HCT116 (cell line): ENCODE results near the gene CLEC16A. TPM values are rescaled to one million over a fixed set of nuclear protein-coding genes. Genes with fewer than 3 reads are reported as not detected.

ENCODE experiments used
- ATAC-seq: fragments of 200-7000 bp; cut with Tn5 transposase; 2 replicates; pipeline ENCODE4 v1.9.1; 2020; ENCODE audit warnings: mild to moderate bottlenecking, moderate library complexity
- BruUV-seq: library from RNA; stranded (reverse); fragments of 400-500 nt; replicated peaks from 2 replicates; lab custom pipeline; 2021; lab: Mats Ljungman, UMichigan
- CTCF ChIA-PET: fragments of 300-600 bp; sonication (Branson Sonifier 250); formaldehyde crosslinking; loops from one replicate; lab custom pipeline; 2021; ENCODE audit warnings: antibody characterized with exemption; lab: Charles Lee
- POLR2A ChIA-PET: fragments of 300-600, 350-600 bp; sonication (Branson Sonifier 250); formaldehyde crosslinking; loops from one replicate; lab custom pipeline; 2021; ENCODE audit warnings: antibody characterized with exemption; lab: Charles Lee
- RAD21 ChIA-PET, 2 experiments: fragments of 300-600 bp; sonication (Branson Sonifier 250); formaldehyde crosslinking; loops; one replicate each; lab custom pipeline; 2023; ENCODE audit warnings: low total read pairs in 2 of 2; ENCODE audit not compliant: uncharacterized antibody in 2 of 2, unreplicated experiment in 2 of 2, low non-redundant PET in 1 of 2; lab: Charles Lee
- DNase-seq: peaks from one replicate; pipeline ENCODE4 v3.0.0-alpha.2; 2010; ENCODE audit warnings: low read depth, low spot score
- H2AFZ ChIP-seq: fragments of 200-600 bp; shearing (Covaris generic), sonication (generic); 2 replicates; pipeline ENCODE4 v1.6.1; 2017; ENCODE audit warnings: low read depth, mixed run types, mixed read lengths, antibody characterized with exemption, low read length; ENCODE audit not compliant: poor library complexity, severe bottlenecking
- H3K27ac ChIP-seq: 2 replicates; pipeline ENCODE4 v1.5.1; 2012; ENCODE audit warnings: low read depth, low read length
- H3K27me3 ChIP-seq: fragments of 200-600 bp; sonication (generic); 2 replicates; pipeline ENCODE4 v1.6.1; 2016; ENCODE audit warnings: mixed run types, low read length, mixed read lengths; ENCODE audit not compliant: insufficient read depth
- H3K36me3 ChIP-seq, 2 experiments: fragments of 200-500 bp in 1 of 2; fragments of 200-600 bp in 1 of 2; sonication (Bioruptor generic) in 1 of 2; sonication (generic) in 1 of 2; 2 replicates each; pipeline versions ENCODE4 v1.5.1 to v1.6.1; 2014 to 2016; ENCODE audit warnings: low read length in 2 of 2, inconsistent platforms in 1 of 2, mixed read lengths in 1 of 2, mixed run types in 1 of 2; ENCODE audit not compliant: insufficient read depth in 2 of 2, control insufficient read depth in 1 of 2
- H3K4me1 ChIP-seq, 2 experiments: fragments of 200-600 bp in 1 of 2; sonication (generic) in 1 of 2; 2 replicates each; pipeline versions ENCODE4 v1.5.1 to v1.6.1; 2012 to 2017; ENCODE audit warnings: low read length in 2 of 2, inconsistent platforms in 1 of 2, mild to moderate bottlenecking in 1 of 2, mixed read lengths in 1 of 2, mixed run types in 1 of 2, moderate library complexity in 1 of 2; ENCODE audit not compliant: insufficient read depth in 2 of 2, control insufficient read depth in 1 of 2
- H3K4me2 ChIP-seq: fragments of 200-600 bp; sonication (generic); 2 replicates; pipeline ENCODE4 v1.6.1; 2017; ENCODE audit warnings: mixed run types, low read length, mixed read lengths
- H3K4me3 ChIP-seq, 2 experiments: fragments of 200-600 bp in 1 of 2; sonication (generic) in 1 of 2; replicated peaks in 1 of 2; 2 replicates each; pipeline ENCODE4 v1.5.1; 2011 to 2016; ENCODE audit warnings: low read length in 2 of 2, control low read depth in 1 of 2, low read depth in 1 of 2, mild to moderate bottlenecking in 1 of 2, mixed read lengths in 1 of 2, mixed run types in 1 of 2
- H3K79me2 ChIP-seq: fragments of 200-600 bp; sonication (generic); 2 replicates; pipeline ENCODE4 v1.6.1; 2017; ENCODE audit warnings: mild to moderate bottlenecking, mixed run types, low read length, moderate library complexity, mixed read lengths; ENCODE audit not compliant: insufficient read depth
- H3K9ac ChIP-seq: fragments of 200-600 bp; sonication (generic); 2 replicates; pipeline ENCODE4 v1.6.1; 2016; ENCODE audit warnings: low read length, mixed read lengths
- H3K9me2 ChIP-seq: fragments of 200-600 bp; sonication (generic), shearing (Covaris generic); 2 replicates; pipeline ENCODE4 v1.6.1; 2017; ENCODE audit warnings: mixed run types, mild to moderate bottlenecking, moderate library complexity; ENCODE audit not compliant: insufficient read depth
- H3K9me3 ChIP-seq, 2 experiments: fragments of 200-500 bp in 1 of 2; fragments of 200-600 bp in 1 of 2; sonication (Bioruptor generic) in 1 of 2; sonication (generic) in 1 of 2; 2 replicates each; pipeline ENCODE4 v1.6.1; 2014 to 2017; ENCODE audit warnings: low read length in 2 of 2, mixed read lengths in 2 of 2, inconsistent platforms in 1 of 2, low read depth in 1 of 2, mild to moderate bottlenecking in 1 of 2, mixed run types in 1 of 2, moderate library complexity in 1 of 2; ENCODE audit not compliant: control insufficient read depth in 1 of 2, insufficient read depth in 1 of 2
- H4K20me1 ChIP-seq: fragments of 200-600 bp; sonication (generic), shearing (Covaris generic); 2 replicates; pipeline ENCODE4 v1.6.1; 2017; ENCODE audit warnings: mixed run types, mild to moderate bottlenecking, moderate library complexity; ENCODE audit not compliant: insufficient read depth
- CBX3 ChIP-seq: IDR thresholded peaks from 2 replicates; pipeline ENCODE4 v1.6.1; 2012; ENCODE audit warnings: low read depth
- ELF1 ChIP-seq: IDR thresholded peaks from 2 replicates; pipeline ENCODE4 v1.6.1; 2012; ENCODE audit warnings: low read depth, borderline replicate concordance
- EZH2 ChIP-seq: fragments of 200-600 bp; sonication (generic); IDR thresholded peaks from 2 replicates; pipeline ENCODE4 v1.6.1; 2017; ENCODE audit warnings: antibody characterized with exemption, mixed run types
- FOSL1 ChIP-seq: IDR thresholded peaks from 2 replicates; pipeline ENCODE4 v1.6.1; 2012; ENCODE audit warnings: low read depth
- JUND ChIP-seq: IDR thresholded peaks from 2 replicates; pipeline ENCODE4 v1.6.1; 2012
- POLR2AphosphoS5 ChIP-seq: IDR thresholded peaks from 2 replicates; pipeline ENCODE4 v1.6.1; 2011; ENCODE audit warnings: mild to moderate bottlenecking, low read depth, low read length, moderate library complexity
- SIN3A ChIP-seq: IDR thresholded peaks from 2 replicates; pipeline ENCODE4 v1.6.1; 2012; ENCODE audit warnings: low read depth
- SRF ChIP-seq: IDR thresholded peaks from 2 replicates; pipeline ENCODE4 v1.6.1; 2012; ENCODE audit warnings: low read depth
- TCF7L2 ChIP-seq: IDR thresholded peaks from 2 replicates; pipeline ENCODE4 v1.7.0; 2011; ENCODE audit warnings: borderline replicate concordance, inconsistent platforms; ENCODE audit not compliant: insufficient read depth, insufficient read length; ENCODE audit errors: extremely low read depth
- ZFX ChIP-seq: fragments of 450-650 bp; IDR thresholded peaks from 2 replicates; pipeline ENCODE4 v1.6.1; 2017
- ZNF274 ChIP-seq: fragments of 200-500 bp; sonication (Bioruptor generic); IDR thresholded peaks from 2 replicates; pipeline ENCODE4 v1.6.1; 2014; ENCODE audit warnings: mild to moderate bottlenecking, low read depth, low read length, inconsistent platforms
- intact Hi-C: fragments of 100-400 bp; cut with micrococcal nuclease; formaldehyde crosslinking; loops from 2 replicates; pipeline ENCODE4 v1.10.0; 2022
- total RNA-seq: library from RNA; stranded (reverse); gene quantifications from one replicate; pipeline ENCODE4 v1.2.1, GENCODE V29; 2021; ENCODE audit not compliant: unreplicated experiment
- TF ChIP-seq, protein P1 (sequence below): IDR thresholded peaks from 2 replicates; pipeline ENCODE4 v1.6.1; 2012; ENCODE audit warnings: low read depth
- TF ChIP-seq, protein P2 (sequence below): IDR thresholded peaks from 2 replicates; pipeline ENCODE4 v1.6.1; 2012

Gene CLEC16A
- total RNA-seq, 1 experiment from 2014 or later = 18.0 TPM

DNA sequence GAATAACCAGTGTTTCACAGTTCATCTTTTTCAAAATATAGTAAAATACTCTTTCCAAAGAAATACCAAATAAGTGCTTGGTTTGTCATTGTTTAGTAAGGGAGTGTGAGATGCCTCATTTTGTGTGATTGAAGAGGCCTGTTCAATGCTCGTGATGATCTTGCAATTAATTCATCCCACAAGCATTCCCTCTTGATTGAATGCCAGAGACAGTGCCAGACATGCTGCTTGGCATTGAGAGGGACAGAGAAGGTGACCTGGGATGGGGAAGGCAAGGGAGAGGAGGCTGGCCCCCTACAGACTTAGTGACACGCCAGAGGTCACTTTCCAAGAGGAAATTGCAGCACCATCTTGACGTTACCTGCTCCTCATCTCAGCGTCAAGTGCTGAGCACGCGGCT lies 49.3 kb downstream of the CLEC16A start (continued):
- TF ChIP-seq POLR2AphosphoS5 (no peak), ELF1 (no peak)

DNA sequence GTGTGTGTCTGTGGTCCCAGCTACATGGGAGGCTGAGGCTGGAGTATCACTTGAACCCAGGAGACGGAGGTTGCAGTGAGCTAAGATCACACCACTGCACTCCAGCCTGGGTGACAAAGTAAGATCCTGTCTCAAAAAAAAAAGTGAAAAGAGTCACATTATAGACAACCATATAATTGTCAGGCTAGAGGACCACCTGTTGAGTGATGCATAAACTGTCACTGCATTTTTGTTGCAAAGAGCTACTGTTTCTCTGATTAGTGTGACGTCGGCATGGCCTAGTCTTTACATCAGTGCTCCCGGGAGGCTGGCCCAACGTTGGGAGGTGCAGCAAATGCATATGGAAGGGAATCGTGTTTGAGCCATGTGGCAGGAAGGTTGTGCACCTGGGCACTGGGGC lies 50.2 kb downstream of the CLEC16A start:
- RAD21 ChIA-PET = no interaction called here
- Histone ChIP-seq H4K20me1 (no peaks in the 10 kb centered on the region), H3K27me3 (no peaks in the 10 kb centered on the region), H3K9ac (no peak overlapping the region), H3K9me3 (no peaks in the 10 kb centered on the region), H3K4me1 (peaks cover 44 to 47% of the 10 kb centered on the region in 2 experiments), H3K36me3 (0 out of 4 replicates have a peak, but pooled peaks cover 0 to 3% of the 10 kb centered on the region in 2 experiments), H3K4me2 (no peak overlapping the region), H2AFZ (no peak overlapping the region), H3K4me3 (no peak overlapping the region), H3K27ac (no peak overlapping the region), H3K9me2 (no peaks in the 10 kb centered on the region)
- CTCF ChIA-PET = no interaction called here
- intact Hi-C loops = loop anchor here (5.0 kb wide), 1 partner anchor 98 kb away; no protein-coding TSS in a partner anchor
- DNase-seq (no peak), ATAC-seq (no peak)
- TF ChIP-seq SIN3A = no peak
- TF ChIP-seq, all 23 proteins: peak for 0
- POLR2A ChIA-PET = no interaction called here
- BruUV-seq = no TSS peak
- H3K79me2 ChIP-seq = no peaks in the 10 kb centered on the region

DNA sequence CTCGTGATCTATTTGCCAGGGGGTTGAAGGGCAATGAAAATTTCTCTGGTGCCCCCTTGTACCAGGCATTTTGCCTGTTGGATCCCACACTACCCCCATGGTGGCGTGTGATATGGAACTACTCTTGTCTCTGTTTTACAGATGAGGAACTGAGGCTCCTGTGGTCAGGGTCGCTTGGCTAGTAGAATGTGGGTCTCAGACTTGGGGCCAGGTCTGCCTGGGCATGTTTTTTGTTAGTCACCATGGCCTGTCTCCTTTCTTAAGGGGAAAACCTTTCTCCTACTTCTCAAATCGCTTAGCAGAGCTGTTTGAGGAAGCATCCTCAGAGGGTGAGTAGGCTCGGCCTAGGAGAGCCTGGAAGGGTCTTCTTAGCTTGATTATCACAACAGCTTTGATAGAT lies 51.2 kb downstream of the CLEC16A start:
- no peak overlapping the region for H3K9ac ChIP-seq
- BruUV-seq = no TSS peak
- ChIA-PET POLR2A (no interaction called here), RAD21 (no interaction called here), CTCF (no interaction called here)
- peaks cover 34 to 37% of the 10 kb centered on the region in 2 experiments for H3K4me1 ChIP-seq
- H2AFZ ChIP-seq = no peak overlapping the region
- no peaks in the 10 kb centered on the region for H3K9me2 ChIP-seq
- intact Hi-C loops = no loop called here
- no peak overlapping the region for H3K4me2 ChIP-seq
- H3K9me3 ChIP-seq = no peaks in the 10 kb centered on the region
- H3K36me3 ChIP-seq = 0 out of 4 replicates have a peak, but pooled peaks cover 0 to 3% of the 10 kb centered on the region in 2 experiments
- no peak overlapping the region for H3K4me3 ChIP-seq
- no peak for DNase-seq
- no peaks in the 10 kb centered on the region for H4K20me1 ChIP-seq
- H3K27ac ChIP-seq = no peak overlapping the region
- no peaks in the 10 kb centered on the region for H3K79me2 ChIP-seq
- no peaks in the 10 kb centered on the region for H3K27me3 ChIP-seq
- ATAC-seq = no peak
- no peak for TF ChIP-seq ZFX
- TF ChIP-seq EZH2 = no peak
- no peak for TF ChIP-seq TCF7L2
- no peak for TF ChIP-seq JUND
- no peak for TF ChIP-seq FOSL1
- TF ChIP-seq SRF = no peak
- TF ChIP-seq ZNF274 = no peak
- TF ChIP-seq, protein P1, sequence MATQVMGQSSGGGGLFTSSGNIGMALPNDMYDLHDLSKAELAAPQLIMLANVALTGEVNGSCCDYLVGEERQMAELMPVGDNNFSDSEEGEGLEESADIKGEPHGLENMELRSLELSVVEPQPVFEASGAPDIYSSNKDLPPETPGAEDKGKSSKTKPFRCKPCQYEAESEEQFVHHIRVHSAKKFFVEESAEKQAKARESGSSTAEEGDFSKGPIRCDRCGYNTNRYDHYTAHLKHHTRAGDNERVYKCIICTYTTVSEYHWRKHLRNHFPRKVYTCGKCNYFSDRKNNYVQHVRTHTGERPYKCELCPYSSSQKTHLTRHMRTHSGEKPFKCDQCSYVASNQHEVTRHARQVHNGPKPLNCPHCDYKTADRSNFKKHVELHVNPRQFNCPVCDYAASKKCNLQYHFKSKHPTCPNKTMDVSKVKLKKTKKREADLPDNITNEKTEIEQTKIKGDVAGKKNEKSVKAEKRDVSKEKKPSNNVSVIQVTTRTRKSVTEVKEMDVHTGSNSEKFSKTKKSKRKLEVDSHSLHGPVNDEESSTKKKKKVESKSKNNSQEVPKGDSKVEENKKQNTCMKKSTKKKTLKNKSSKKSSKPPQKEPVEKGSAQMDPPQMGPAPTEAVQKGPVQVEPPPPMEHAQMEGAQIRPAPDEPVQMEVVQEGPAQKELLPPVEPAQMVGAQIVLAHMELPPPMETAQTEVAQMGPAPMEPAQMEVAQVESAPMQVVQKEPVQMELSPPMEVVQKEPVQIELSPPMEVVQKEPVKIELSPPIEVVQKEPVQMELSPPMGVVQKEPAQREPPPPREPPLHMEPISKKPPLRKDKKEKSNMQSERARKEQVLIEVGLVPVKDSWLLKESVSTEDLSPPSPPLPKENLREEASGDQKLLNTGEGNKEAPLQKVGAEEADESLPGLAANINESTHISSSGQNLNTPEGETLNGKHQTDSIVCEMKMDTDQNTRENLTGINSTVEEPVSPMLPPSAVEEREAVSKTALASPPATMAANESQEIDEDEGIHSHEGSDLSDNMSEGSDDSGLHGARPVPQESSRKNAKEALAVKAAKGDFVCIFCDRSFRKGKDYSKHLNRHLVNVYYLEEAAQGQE = no peak
- TF ChIP-seq CBX3 = no peak
- TF ChIP-seq, protein P2, sequence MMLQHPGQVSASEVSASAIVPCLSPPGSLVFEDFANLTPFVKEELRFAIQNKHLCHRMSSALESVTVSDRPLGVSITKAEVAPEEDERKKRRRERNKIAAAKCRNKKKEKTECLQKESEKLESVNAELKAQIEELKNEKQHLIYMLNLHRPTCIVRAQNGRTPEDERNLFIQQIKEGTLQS = no peak
- TF ChIP-seq POLR2AphosphoS5 = no peak
